OCI-LY1 (cell line): ENCODE measurements around the gene BEX1.
"Not testable (repeated sequence)": the region's sequence is repeated elsewhere in the genome, so short reads cannot be mapped to it uniquely, and the experiment has no call there.

ENCODE experiments used
- H2AFZ ChIP-seq: fragments of 200-600 bp; sonication (generic), shearing (Covaris generic); 2 replicates; pipeline ENCODE4 v1.6.0; 2014; ENCODE audit warnings: antibody characterized with exemption, mild to moderate bottlenecking, low read length
- H3F3A ChIP-seq: fragments of 200-600 bp; sonication (generic), shearing (Covaris generic); 2 replicates; pipeline ENCODE4 v1.6.0; 2014; ENCODE audit warnings: mild to moderate bottlenecking, antibody characterized with exemption, low read length, moderate library complexity; ENCODE audit not compliant: insufficient read depth
- H3K27ac ChIP-seq: fragments of 200-600 bp; sonication (generic); 2 replicates; pipeline ENCODE4 v1.5.1; 2014; ENCODE audit warnings: low read length, mixed run types, mild to moderate bottlenecking, low read depth; ENCODE audit not compliant: poor library complexity, severe bottlenecking
- H3K27me3 ChIP-seq: fragments of 200-600 bp; sonication (generic); 2 replicates; pipeline ENCODE4 v1.6.0; 2014; ENCODE audit warnings: antibody characterized with exemption, mild to moderate bottlenecking, low read length, moderate library complexity; ENCODE audit not compliant: insufficient read depth
- H3K36me3 ChIP-seq: fragments of 200-600 bp; sonication (generic); 2 replicates; pipeline ENCODE4 v1.6.1; 2014; ENCODE audit warnings: mild to moderate bottlenecking, antibody characterized with exemption, low read length, moderate library complexity, mixed read lengths; ENCODE audit not compliant: insufficient read depth
- H3K4me1 ChIP-seq: fragments of 200-600 bp; sonication (generic); 2 replicates; pipeline ENCODE4 v1.5.1; 2014; ENCODE audit warnings: mild to moderate bottlenecking, low read length, moderate library complexity; ENCODE audit not compliant: insufficient read depth, severe bottlenecking
- H3K4me2 ChIP-seq: fragments of 200-600 bp; sonication (generic), shearing (Covaris generic); 2 replicates; pipeline ENCODE4 v1.6.1; 2014; ENCODE audit warnings: low read length
- H3K4me3 ChIP-seq: fragments of 200-600 bp; sonication (generic); 2 replicates; pipeline ENCODE4 v1.5.1; 2014; ENCODE audit warnings: low read length, low read depth, mild to moderate bottlenecking, mixed read lengths; ENCODE audit not compliant: poor library complexity, severe bottlenecking
- H3K79me2 ChIP-seq: fragments of 200-600 bp; shearing (Covaris generic); 2 replicates; pipeline ENCODE4 v1.6.1; 2016; ENCODE audit warnings: mixed run types, low read length, mixed read lengths; ENCODE audit not compliant: insufficient read depth
- H3K9ac ChIP-seq: fragments of 200-600 bp; sonication (generic), shearing (Covaris generic); 2 replicates; pipeline ENCODE4 v1.6.1; 2014; ENCODE audit warnings: mild to moderate bottlenecking, low read length, mixed read lengths
- H3K9me2 ChIP-seq: fragments of 200-600 bp; sonication (generic), shearing (Covaris generic); 2 replicates; pipeline ENCODE4 v1.6.1; 2014; ENCODE audit warnings: low read depth, mild to moderate bottlenecking, low read length, mixed read lengths
- H3K9me3 ChIP-seq: fragments of 200-600 bp; shearing (Covaris generic); 2 replicates; pipeline ENCODE4 v1.6.1; 2014; ENCODE audit warnings: low read length, mixed read lengths
- H4K20me1 ChIP-seq: fragments of 200-600 bp; sonication (generic), shearing (Covaris generic); 2 replicates; pipeline ENCODE4 v1.6.0; 2016; ENCODE audit warnings: mild to moderate bottlenecking, low read length; ENCODE audit not compliant: insufficient read depth
- CTCF ChIP-seq: fragments of 200-600 bp; sonication (generic), shearing (Covaris generic); IDR thresholded peaks from 2 replicates; pipeline ENCODE4 v1.5.1; 2017; ENCODE audit warnings: mild to moderate bottlenecking, antibody characterized with exemption, low read length, moderate library complexity, mixed read lengths
- EZH2 ChIP-seq: fragments of 200-600 bp; sonication (generic), shearing (Covaris generic); IDR thresholded peaks from 2 replicates; pipeline ENCODE4 v1.8.0; 2017; ENCODE audit warnings: borderline replicate concordance, mixed run types, mild to moderate bottlenecking, antibody characterized with exemption, low read length, moderate library complexity, mixed read lengths

BEX1 gene

GRCh38 chrX:103063918-103064434, at the start of gene BEX1:
Gene BEX1, minus strand, starts transcription at chrX:103064171. Its CDS starts 897 bp downstream, at chrX:103063274.
- no peak for TF ChIP-seq EZH2
- no peaks in the 10 kb centered on the region for H4K20me1 ChIP-seq

GRCh38 chrX:103109497-103109896, 45.5 kb upstream of the BEX1 start:
- not testable (repeated sequence) for H2AFZ ChIP-seq, H3K79me2 ChIP-seq, H3K4me3 ChIP-seq

More at GRCh38 chrX:103063918-103064434, at the start of gene BEX1:
- H3K9me2 ChIP-seq = no peaks in the 10 kb centered on the region
- H3K9ac ChIP-seq = no peak within 1 kb of the TSS
- no peaks in the 10 kb centered on the region for H3K79me2 ChIP-seq
- H3K36me3 ChIP-seq = no peaks in the 10 kb centered on the region
- no peaks in the 10 kb centered on the region for H3K27me3 ChIP-seq
- H3K4me3 ChIP-seq = no peak within 1 kb of the TSS
- H3F3A ChIP-seq = no peaks in the 10 kb centered on the region
- H3K27ac ChIP-seq = no peak within 1 kb of the TSS
- no peaks in the 10 kb centered on the region for H3K4me1 ChIP-seq
- H3K4me2 ChIP-seq = no peak within 1 kb of the TSS
- no peak within 1 kb of the TSS for H2AFZ ChIP-seq
- no peaks in the 10 kb centered on the region for H3K9me3 ChIP-seq

GRCh38 chrX:103107836-103108235, 43.9 kb upstream of the BEX1 start:
- H3K4me1 ChIP-seq = no peaks in the 10 kb centered on the region
- no peak for TF ChIP-seq CTCF
- no peak for TF ChIP-seq EZH2
- no peak overlapping the region for H3K9ac ChIP-seq
- no peaks in the 10 kb centered on the region for H4K20me1 ChIP-seq
- no peaks in the 10 kb centered on the region for H3F3A ChIP-seq
- no peak overlapping the region for H3K4me3 ChIP-seq
- no peaks in the 10 kb centered on the region for H3K79me2 ChIP-seq
- H3K4me2 ChIP-seq = no peak overlapping the region
- no peak overlapping the region for H3K27ac ChIP-seq
- no peaks in the 10 kb centered on the region for H3K9me2 ChIP-seq
- no peak overlapping the region for H2AFZ ChIP-seq
- H3K9me3 ChIP-seq = no peaks in the 10 kb centered on the region
- no peaks in the 10 kb centered on the region for H3K27me3 ChIP-seq
- no peaks in the 10 kb centered on the region for H3K36me3 ChIP-seq

More at GRCh38 chrX:103109497-103109896, 45.5 kb upstream of the BEX1 start:
- not testable (repeated sequence) for H3K36me3 ChIP-seq, H3K9ac ChIP-seq, H3K27ac ChIP-seq, H3K4me1 ChIP-seq, H3K9me3 ChIP-seq, H3K9me2 ChIP-seq, H3F3A ChIP-seq, H3K4me2 ChIP-seq, H4K20me1 ChIP-seq, H3K27me3 ChIP-seq

- not testable (repeated sequence) for H3K4me3 ChIP-seq, H3K4me1 ChIP-seq, H3K9ac ChIP-seq, H3K36me3 ChIP-seq, H3K27ac ChIP-seq, H3K9me3 ChIP-seq, H3K79me2 ChIP-seq, H3K9me2 ChIP-seq, H3K4me2 ChIP-seq, H3K27me3 ChIP-seq, H4K20me1 ChIP-seq, H3F3A ChIP-seq, H2AFZ ChIP-seq
Measured at GRCh38 chrX:103107227-103107737, 43.3 kb upstream of the BEX1 start.

- not testable (repeated sequence) for H3K9me2 ChIP-seq, H3F3A ChIP-seq, H3K4me2 ChIP-seq, H3K4me1 ChIP-seq, H3K27me3 ChIP-seq, H3K36me3 ChIP-seq, H3K27ac ChIP-seq, H2AFZ ChIP-seq, H3K9me3 ChIP-seq, H3K9ac ChIP-seq, H3K4me3 ChIP-seq, H3K79me2 ChIP-seq, H4K20me1 ChIP-seq
Measured at GRCh38 chrX:103104370-103104769, 40.4 kb upstream of the BEX1 start.

- not testable (repeated sequence) for H3K4me1 ChIP-seq, H3K36me3 ChIP-seq, H3K27me3 ChIP-seq, H2AFZ ChIP-seq, H3K4me2 ChIP-seq, H3K9me3 ChIP-seq, H3F3A ChIP-seq, H3K4me3 ChIP-seq, H4K20me1 ChIP-seq, H3K9ac ChIP-seq, H3K27ac ChIP-seq, H3K79me2 ChIP-seq, H3K9me2 ChIP-seq
Measured at GRCh38 chrX:103103866-103104265, 39.9 kb upstream of the BEX1 start.
